ENCODE measurements around the gene B9D1. TPM values are rescaled to one million over a fixed set of nuclear protein-coding genes. Genes with fewer than 3 reads are reported as not detected.

The B9D1 gene
- total RNA-seq, 3 donors from 2014 or later (not counting 1 experiment from before 2014, with no cell fraction given), result 3.1 to 7.5 (median 3.7) TPM

- Histone ChIP-seq H3K27me3 (ENCODE audit: control insufficient read depth, insufficient read depth, low read length) (no peaks in the 10 kb centered on the region), H3K36me3 (ENCODE audit: control insufficient read depth, insufficient read depth, low read length) (no peaks in the 10 kb centered on the region), H3K27ac (ENCODE audit: low read length) (no peak overlapping the region), H3K9me3 (ENCODE audit: control insufficient read depth, insufficient read depth, low read length) (no peaks in the 10 kb centered on the region), H3K4me1 (ENCODE audit: control insufficient read depth, insufficient read depth, low read length) (no peaks in the 10 kb centered on the region), H3K4me3 (ENCODE audit: low read length) (no peak overlapping the region)
- H3K27ac Mint-ChIP-seq, result no peak overlapping the region
- no peak for TF ChIP-seq CTCF (IDR thresholded peaks at IDR 0.05)
- intact Hi-C loops (cut with micrococcal nuclease), result no loop called here
- peaks cover 2 to 13% of the 10 kb centered on the region in 2 donors for H3K27me3 Mint-ChIP-seq (ENCODE audit: low read depth in 2 of 2)
- ATAC-seq (no peak), DNase-seq (no peak)
- H3K4me3 Mint-ChIP-seq, result no peak overlapping the region
- 88% methylated on average over 2 of the region's 2 CpGs for WGBS (ENCODE audit: insufficient coverage)
- H3K4me1 Mint-ChIP-seq, result no peaks in the 10 kb centered on the region
- H3K9me3 Mint-ChIP-seq, result no peaks in the 10 kb centered on the region
- peaks cover 10% of the 10 kb centered on the region for H3K36me3 Mint-ChIP-seq
Observed at GRCh38 chr17:19329136-19329535, 33.4 kb downstream of the B9D1 start.

GRCh38 chr17:19328441-19329061, 34.0 kb downstream of the B9D1 start:
- no peak overlapping the region for H3K4me3 Mint-ChIP-seq
- H3K9me3 ChIP-seq (ENCODE audit: control insufficient read depth, insufficient read depth, low read length), result no peaks in the 10 kb centered on the region
- intact Hi-C loops (cut with micrococcal nuclease), result no loop called here
- H3K36me3 Mint-ChIP-seq, result peaks cover 10% of the 10 kb centered on the region
- H3K9me3 Mint-ChIP-seq, result no peaks in the 10 kb centered on the region
- WGBS (ENCODE audit: insufficient coverage), result 89% methylated on average over 10 of the region's 10 CpGs
- no peak overlapping the region for H3K27ac ChIP-seq (ENCODE audit: low read length)
- no peaks in the 10 kb centered on the region for H3K27me3 ChIP-seq (ENCODE audit: control insufficient read depth, insufficient read depth, low read length)
- peaks cover 2 to 18% of the 10 kb centered on the region in 2 donors for H3K27me3 Mint-ChIP-seq (ENCODE audit: low read depth in 2 of 2)
- no peaks in the 10 kb centered on the region for H3K4me1 Mint-ChIP-seq
- DNase-seq (no peak), ATAC-seq (peak in 1 of 3 donors; percentile 19)
- no peak overlapping the region for H3K27ac Mint-ChIP-seq
- no peak for TF ChIP-seq CTCF (IDR thresholded peaks at IDR 0.05)
- no peak overlapping the region for H3K4me3 ChIP-seq (ENCODE audit: low read length)
- H3K4me1 ChIP-seq (ENCODE audit: control insufficient read depth, insufficient read depth, low read length), result no peaks in the 10 kb centered on the region
- no peaks in the 10 kb centered on the region for H3K36me3 ChIP-seq (ENCODE audit: control insufficient read depth, insufficient read depth, low read length)

GRCh38 chr17:19327031-19327783, 35.3 kb downstream of the B9D1 start:
- Mint-ChIP-seq H3K9me3 (no peaks in the 10 kb centered on the region), H3K36me3 (peaks cover 10% of the 10 kb centered on the region), H3K27ac (no peak overlapping the region), H3K4me3 (no peak overlapping the region), H3K27me3 (ENCODE audit: low read depth in 2 of 2) (peaks cover 7 to 28% of the 10 kb centered on the region in 2 donors), H3K4me1 (no peaks in the 10 kb centered on the region)
- H3K9me3 ChIP-seq (ENCODE audit: control insufficient read depth, insufficient read depth, low read length), result no peaks in the 10 kb centered on the region
- H3K36me3 ChIP-seq (ENCODE audit: control insufficient read depth, insufficient read depth, low read length), result no peaks in the 10 kb centered on the region
- ATAC-seq (no peak), DNase-seq (no peak)
- no peaks in the 10 kb centered on the region for H3K27me3 ChIP-seq (ENCODE audit: control insufficient read depth, insufficient read depth, low read length)
- no peak overlapping the region for H3K27ac ChIP-seq (ENCODE audit: low read length)
- H3K4me1 ChIP-seq (ENCODE audit: control insufficient read depth, insufficient read depth, low read length), result no peaks in the 10 kb centered on the region
- no peak overlapping the region for H3K4me3 ChIP-seq (ENCODE audit: low read length)
- TF ChIP-seq CTCF (IDR thresholded peaks at IDR 0.05), result no peak
- WGBS (ENCODE audit: insufficient coverage), result 93% methylated on average over 13 of the region's 14 CpGs
- intact Hi-C loops (cut with micrococcal nuclease), result no loop called here

Measured in natural killer cell (primary cell).